A549 (cell line): Measurements from ENCODE around the gene TRAM2. TPM values are rescaled to one million over a fixed set of nuclear protein-coding genes. Genes with fewer than 3 reads are reported as not detected.

Source experiments
- ATAC-seq, 2 experiments: fragments of 200-7000 bp in 1 of 2; fragments of >200 bp in 1 of 2; cut with Nextera tagmentation in 1 of 2; cut with Tn5 transposase in 1 of 2; 3 replicates each; pipeline versions ENCODE4 v1.8.0 to v1.9.1; 2018 to 2020; ENCODE audit warnings: mild to moderate bottlenecking in 1 of 2, moderate library complexity in 1 of 2
- CTCF ChIA-PET: fragments of 300-600 bp; sonication (Branson Sonifier 250); formaldehyde crosslinking; extraction: SDS; loops from one replicate; lab custom pipeline; 2021; ENCODE audit warnings: antibody characterized with exemption, inconsistent platforms; lab: Yijun Ruan, JAX
- POLR2A ChIA-PET: fragments of 350-600 bp; formaldehyde crosslinking; extraction: SDS; loops from one replicate; lab custom pipeline; 2021; ENCODE audit warnings: antibody characterized with exemption, inconsistent platforms; lab: Yijun Ruan, JAX
- DNase-seq, 2 experiments: peaks; one replicate each; pipeline versions ENCODE4 v3.0.0 to v3.0.0-alpha.2; 2011 to 2016; ENCODE audit warnings: low read depth in 1 of 2, low spot score in 1 of 2
- FAIRE-seq: peaks from 2 replicates; lab custom pipeline; 2011; peaks lifted over from hg19 to GRCh38; lab: Jason Lieb, UNC
- H3K27ac ChIP-seq, 2 experiments: fragments of >200 bp; sonication (Bioruptor Twin); formaldehyde crosslinking; 3 replicates each; pipeline ENCODE4 v1.5.1; 2016 to 2017
- H3K4me1 ChIP-seq: fragments of >200 bp; sonication (Bioruptor Twin); formaldehyde crosslinking; 3 replicates; pipeline ENCODE4 v1.6.1; 2016
- H3K4me2 ChIP-seq: fragments of >200 bp; sonication (Bioruptor Twin); formaldehyde crosslinking; 3 replicates; pipeline ENCODE4 v1.6.1; 2016
- H3K4me3 ChIP-seq: fragments of >200 bp; sonication (Bioruptor Twin); formaldehyde crosslinking; 3 replicates; pipeline ENCODE4 v1.5.1; 2016
- H3K9me3 ChIP-seq: fragments of >200 bp; sonication (Bioruptor Twin); formaldehyde crosslinking; 3 replicates; pipeline ENCODE4 v1.6.1; 2016
- BHLHE40 ChIP-seq: IDR thresholded peaks from 2 replicates; pipeline ENCODE4 v1.6.1; 2012; ENCODE audit warnings: low read depth, low read length, inconsistent platforms
- CBX8 ChIP-seq: fragments of 200-600 bp; sonication (generic); IDR thresholded peaks from 2 replicates; pipeline ENCODE4 v1.6.1; 2016
- CEBPB ChIP-seq, 2 experiments: fragments of >200 bp in 1 of 2; sonication (Bioruptor Twin) in 1 of 2; formaldehyde crosslinking in 1 of 2; IDR thresholded peaks; 2 replicates each; pipeline ENCODE4 v1.6.1; 2012 to 2016
- FOSL2 ChIP-seq, 2 experiments: fragments of 450-650 bp in 1 of 2; fragments of >200 bp in 1 of 2; sonication (Bioruptor Twin) in 1 of 2; formaldehyde crosslinking; IDR thresholded peaks; 2 replicates each; pipeline versions ENCODE4 v1.5.0 to v1.6.1; 2016 to 2020; ENCODE audit warnings: mild to moderate bottlenecking in 1 of 2, moderate library complexity in 1 of 2
- GATA3 ChIP-seq: IDR thresholded peaks from 2 replicates; pipeline ENCODE4 v1.6.1; 2012; ENCODE audit warnings: borderline replicate concordance
- HDAC2 ChIP-seq: fragments of 200-600 bp; sonication (generic); IDR thresholded peaks from 2 replicates; pipeline ENCODE4 v1.6.1; 2016
- HEYL ChIP-seq: fragments of 250-450 bp; sonication (Bioruptor Pico); IDR thresholded peaks from 2 replicates; pipeline ENCODE4 v1.8.0; 2021; ENCODE audit warnings: mild to moderate bottlenecking, moderate library complexity
- HOXB13 ChIP-seq: fragments of 250-450 bp; sonication (Bioruptor Pico); IDR thresholded peaks from 2 replicates; pipeline ENCODE4 v1.5.0; 2020; ENCODE audit warnings: low read depth, mild to moderate bottlenecking, moderate library complexity
- HOXB5 ChIP-seq: fragments of 250-450 bp; sonication (Bioruptor Pico); IDR thresholded peaks from 2 replicates; pipeline ENCODE4 v1.5.0; 2020; ENCODE audit warnings: mild to moderate bottlenecking, moderate library complexity
- JUNB ChIP-seq: fragments of >200 bp; sonication (Bioruptor Twin); formaldehyde crosslinking; IDR thresholded peaks from 2 replicates; pipeline ENCODE4 v1.6.1; 2016
- MAZ ChIP-seq: fragments of 150-350 bp; IDR thresholded peaks from 2 replicates; pipeline ENCODE4 v1.6.1; 2014; ENCODE audit warnings: antibody characterized with exemption, low read depth, low read length, borderline replicate concordance
- NFE2L2 ChIP-seq: fragments of 150-350 bp; conservative IDR thresholded peaks from 2 replicates; pipeline ENCODE4 v1.6.1; 2014; ENCODE audit warnings: low read length
- NPAS2 ChIP-seq: fragments of 250-450 bp; sonication (Bioruptor Pico); IDR thresholded peaks from 2 replicates; pipeline ENCODE4 v1.8.0; 2022; ENCODE audit warnings: mild to moderate bottlenecking, moderate library complexity, borderline replicate concordance
- POLR2A ChIP-seq: IDR thresholded peaks from 2 replicates; pipeline ENCODE4 v1.6.1; 2012; ENCODE audit warnings: mild to moderate bottlenecking, low read length
- POLR2AphosphoS2 ChIP-seq: conservative IDR thresholded peaks from 2 replicates; pipeline ENCODE4 v1.6.1; 2012; ENCODE audit warnings: low read length, improper control_type of control experiment, inconsistent platforms
- RAD21 ChIP-seq, 2 experiments: fragments of >200 bp in 1 of 2; sonication (Bioruptor Twin) in 1 of 2; formaldehyde crosslinking in 1 of 2; IDR thresholded peaks in 1 of 2; conservative IDR thresholded peaks in 1 of 2; 2 replicates in 1 of 2; 3 replicates in 1 of 2; pipeline ENCODE4 v1.6.1; 2012 to 2018; ENCODE audit warnings: inconsistent platforms in 1 of 2
- RCOR1 ChIP-seq: fragments of 150-350 bp; IDR thresholded peaks from 2 replicates; pipeline ENCODE4 v1.6.1; 2014; ENCODE audit warnings: antibody characterized with exemption, low read length, low read depth
- RNF2 ChIP-seq: fragments of 200-600 bp; sonication (generic); IDR thresholded peaks from 2 replicates; pipeline ENCODE4 v1.6.1; 2016; ENCODE audit warnings: low read depth, mild to moderate bottlenecking, antibody characterized with exemption, moderate library complexity, borderline replicate concordance
- TFCP2L1 ChIP-seq: fragments of 250-450 bp; sonication (Bioruptor Pico); IDR thresholded peaks from 2 replicates; pipeline ENCODE4 v1.5.0; 2021; ENCODE audit warnings: mild to moderate bottlenecking
- ZSCAN20 ChIP-seq: fragments of 250-450 bp; sonication (Bioruptor Pico); IDR thresholded peaks from 2 replicates; pipeline ENCODE4 v1.8.0; 2022; ENCODE audit warnings: mild to moderate bottlenecking, moderate library complexity
- WGBS: methylation state at CpG from one replicate; pipeline ENCODE4 v1.1.6; 2017; ENCODE audit errors: missing lambda C conversion rate; 5-methylcytosine and 5-hydroxymethylcytosine counted together
- polyA plus RNA-seq, 4 experiments: library from polyadenylated mRNA; depleted of rRNA in 3 of 4; stranded (reverse); fragments of >200 nt; fragmentation: RNase III in 1 of 4; extraction: RNeasy Plus Mini Kit Qiagen cat#74134 plus additional on column Dnase treatment in 1 of 4; gene quantifications; 2 replicates in 3 of 4; 3 replicates in 1 of 4; pipeline ENCODE4 v1.2.3, GENCODE V29; 2011 to 2017
- TF ChIP-seq, protein P1 (sequence below): IDR thresholded peaks from 2 replicates; pipeline ENCODE4 v1.6.1; 2012
- TF ChIP-seq, protein P2 (sequence below): fragments of >200 bp; sonication (Bioruptor Twin); formaldehyde crosslinking; IDR thresholded peaks from 3 replicates; pipeline ENCODE4 v1.6.1; 2016
- TF ChIP-seq, protein P3 (sequence below): fragments of 150-350 bp; IDR thresholded peaks from 2 replicates; pipeline ENCODE4 v1.6.1; 2014; ENCODE audit warnings: low read depth, mild to moderate bottlenecking, low read length
- TF ChIP-seq, protein P4 (sequence below): fragments of 200-600 bp; sonication (generic); IDR thresholded peaks from 2 replicates; pipeline ENCODE4 v1.6.1; 2016; ENCODE audit warnings: antibody characterized with exemption, mild to moderate bottlenecking, moderate library complexity

Gene TRAM2
- polyA plus RNA-seq, 2 of the 4 experiments (the other 2 are of a cell fraction): 16.4 to 25.4 TPM

DNA sequence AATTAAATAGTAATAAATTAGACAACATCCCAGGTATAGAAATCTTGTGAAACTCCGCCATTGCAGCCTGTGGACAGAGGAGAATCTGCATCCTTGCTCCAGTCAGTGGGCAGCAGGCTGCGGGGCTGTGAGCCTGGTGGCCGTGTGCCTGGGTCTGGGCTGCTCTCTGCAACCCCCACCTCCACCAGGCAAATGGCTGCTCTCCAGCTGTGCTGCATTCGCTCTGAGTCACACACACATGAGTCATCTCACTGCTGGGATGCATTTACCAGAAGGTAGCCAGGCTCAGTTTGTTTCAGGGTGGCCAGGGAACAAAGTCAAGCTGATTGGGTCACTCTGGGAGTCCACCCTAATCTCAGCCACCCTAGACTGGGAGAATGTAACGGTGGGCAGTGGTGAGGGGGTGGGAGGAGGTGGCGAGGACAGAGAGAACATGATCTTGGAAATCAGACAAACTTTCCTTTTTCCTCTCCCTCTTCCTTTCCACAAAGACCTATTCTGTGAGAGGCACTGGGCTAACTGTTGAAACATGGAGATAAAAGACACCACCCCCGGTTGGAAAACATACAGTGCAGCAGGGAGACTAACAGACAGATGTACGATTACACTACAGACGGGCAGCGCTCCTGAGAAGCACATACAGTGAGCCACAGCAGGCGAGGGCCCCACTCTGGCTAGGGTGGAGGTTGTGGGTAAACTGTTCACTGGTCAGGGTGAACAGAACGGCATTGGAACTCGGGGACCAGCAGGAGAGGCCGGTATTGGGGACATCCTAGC lies 59.2 kb downstream of the TRAM2 start (continued):
- TF ChIP-seq JUNB: peak; percentile 85
- no peak for TF ChIP-seq TFCP2L1
- TF ChIP-seq HDAC2: no peak
- peak in 1 of 2 experiments; percentile 13; a peak in 1 of 4 replicates for TF ChIP-seq CEBPB (IDR thresholded peaks at IDR 0.05)
- no peak for TF ChIP-seq RCOR1
- TF ChIP-seq POLR2A: no peak; the same call in 1 of the 2 replicates
- TF ChIP-seq POLR2AphosphoS2: no peak
- TF ChIP-seq, protein P1, sequence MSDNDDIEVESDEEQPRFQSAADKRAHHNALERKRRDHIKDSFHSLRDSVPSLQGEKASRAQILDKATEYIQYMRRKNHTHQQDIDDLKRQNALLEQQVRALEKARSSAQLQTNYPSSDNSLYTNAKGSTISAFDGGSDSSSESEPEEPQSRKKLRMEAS: peak; percentile 63; the same call in 1 of the 2 replicates

DNA sequence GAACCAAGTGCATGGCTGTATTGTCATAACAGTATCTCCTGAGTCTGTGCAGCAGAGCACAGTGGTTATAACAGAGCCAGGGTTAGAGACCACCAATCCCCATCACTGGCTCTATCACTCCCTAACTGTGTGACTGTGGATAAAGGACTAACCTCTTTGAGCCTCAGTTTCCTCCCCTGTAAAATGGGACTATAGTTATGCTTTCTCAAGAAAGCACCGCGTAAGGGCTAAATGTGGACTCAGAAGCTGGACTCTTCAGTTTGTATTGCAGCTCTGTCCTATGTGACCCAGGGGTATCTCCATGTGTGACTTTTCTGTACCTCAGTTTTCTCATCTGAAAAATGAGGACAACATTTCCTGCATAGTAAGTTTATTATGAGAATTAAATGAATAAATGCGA lies 59.9 kb downstream of the TRAM2 start:
- Histone ChIP-seq H3K4me1 (peaks cover 73% of the 10 kb centered on the region), H3K4me3 (no peak overlapping the region), H3K4me2 (peak overlapping the region; percentile 83), H3K27ac (peak overlapping the region; percentile 94 to 96), H3K9me3 (no peaks in the 10 kb centered on the region)
- CTCF ChIA-PET: interaction anchor here (1.7 kb wide), 1 partner anchor 110 kb away, joined by 3 read pairs; no protein-coding TSS in a partner anchor
- ATAC-seq (no peak), DNase-seq (no peak), FAIRE-seq (no peak)
- TF ChIP-seq ZSCAN20 (no peak), JUNB (no peak), FOSL2 (IDR thresholded peaks at IDR 0.05) (no peak), FOSL2 (CRISPR knock-in tag; IDR thresholded peaks at IDR 0.05) (no peak), HOXB13 (CRISPR knock-in tag) (no peak), NFE2L2 (no peak), HOXB5 (CRISPR knock-in tag) (no peak), RAD21 (conservative IDR thresholded peaks at IDR 0.05 in 1 of 2, IDR thresholded peaks at IDR 0.05 in 1 of 2) (no peak), BHLHE40 (no peak)
- POLR2A ChIA-PET: interaction anchor here (0.5 to 1.3 kb wide), 3 partner anchors 13 to 69 kb away, joined by 3 to 6 read pairs (median 5); partner anchors contain the start of gene TRAM2
- 94% methylated on average over 3 of the region's 3 CpGs for WGBS

DNA sequence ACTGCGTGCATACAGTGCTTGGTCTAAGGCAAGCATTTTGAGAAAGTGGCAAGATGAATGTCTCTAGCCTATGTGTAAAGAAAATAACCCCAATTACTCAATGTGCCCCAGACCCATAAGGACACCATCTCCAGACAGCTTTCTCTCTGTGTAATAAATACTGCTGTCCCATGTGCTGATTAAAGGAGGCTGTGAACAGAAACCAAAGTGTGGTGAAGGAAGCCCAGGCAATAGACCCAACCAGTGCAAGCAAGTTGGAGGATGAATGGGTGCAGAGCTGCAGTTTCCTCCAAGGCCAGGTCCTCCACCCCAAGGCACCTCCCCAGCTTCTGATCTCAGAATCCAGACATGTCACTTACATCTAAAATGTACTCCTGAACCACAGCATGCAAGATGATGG lies 60.6 kb downstream of the TRAM2 start:
- 100% methylated on average over 1 of the region's 1 CpG for WGBS
- Histone ChIP-seq H3K4me1 (peaks cover 75% of the 10 kb centered on the region), H3K4me2 (peak overlapping the region; percentile 83), H3K27ac (peak overlapping the region; percentile 94 to 96), H3K4me3 (no peak overlapping the region), H3K9me3 (no peaks in the 10 kb centered on the region)
- no peak for FAIRE-seq
- no peak for ATAC-seq
- no peak for DNase-seq
- TF ChIP-seq ZSCAN20 (no peak), FOSL2 (IDR thresholded peaks at IDR 0.05) (no peak), FOSL2 (CRISPR knock-in tag; IDR thresholded peaks at IDR 0.05) (no peak), GATA3 (no peak), MAZ (no peak)
- ChIA-PET CTCF (interaction anchor here (0.5 to 1.7 kb wide), 3 partner anchors 20 to 109 kb away, joined by 3 to 4 read pairs (median 3); no protein-coding TSS in a partner anchor), POLR2A (no interaction called here)

DNA sequence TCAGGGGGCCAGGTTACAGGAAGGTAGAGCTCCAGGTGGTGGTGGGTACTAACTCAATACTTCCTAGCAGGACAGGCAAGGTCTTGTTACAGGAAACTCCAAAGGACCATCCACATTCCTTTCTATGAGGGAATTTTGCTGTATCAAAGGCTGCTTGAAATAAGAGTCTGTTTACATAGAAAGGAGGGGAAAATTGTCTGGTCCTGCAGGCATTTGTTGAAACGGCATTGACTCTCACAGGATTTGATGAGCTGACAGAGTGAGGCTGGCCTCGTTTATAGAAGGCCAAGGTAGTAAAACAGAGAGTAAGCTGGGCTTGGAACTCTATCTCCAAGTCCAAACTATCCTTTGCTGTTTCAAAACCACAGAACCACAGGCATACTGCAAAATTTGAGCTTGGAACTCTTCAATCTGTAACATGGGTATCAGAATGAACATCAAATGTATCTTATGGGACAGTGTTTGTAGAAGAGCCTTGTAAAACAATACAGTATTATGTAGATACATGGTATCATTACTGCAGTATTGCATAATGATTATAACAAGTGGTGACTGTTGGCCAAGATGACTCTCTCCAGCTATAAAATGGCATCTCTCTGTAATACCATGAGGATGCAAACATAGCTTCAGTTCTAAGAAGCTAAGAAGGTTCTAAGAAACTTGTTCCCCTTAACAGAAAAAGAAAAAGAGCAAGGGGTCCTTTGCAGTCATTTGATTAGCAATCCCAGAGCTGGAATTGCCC lies 61.5 kb downstream of the TRAM2 start:
- H3K4me3 ChIP-seq: no peak overlapping the region
- no peaks in the 10 kb centered on the region for H3K9me3 ChIP-seq
- no peak for FAIRE-seq
- ChIA-PET POLR2A (interaction anchor here (1.2 kb wide), 1 partner anchor 11 kb away, joined by 4 read pairs; no protein-coding TSS in a partner anchor), CTCF (interaction anchor here (0.5 to 1.7 kb wide), 4 partner anchors 21 to 108 kb away, joined by 3 to 5 read pairs (median 4); partner anchors contain the start of gene TRAM2)
- WGBS: 4% methylated on average over 2 of the region's 2 CpGs
- H3K4me2 ChIP-seq: peak overlapping the region; percentile 83
- no peak for TF ChIP-seq HDAC2
- TF ChIP-seq HEYL (CRISPR knock-in tag): no peak
- TF ChIP-seq, protein P2, sequence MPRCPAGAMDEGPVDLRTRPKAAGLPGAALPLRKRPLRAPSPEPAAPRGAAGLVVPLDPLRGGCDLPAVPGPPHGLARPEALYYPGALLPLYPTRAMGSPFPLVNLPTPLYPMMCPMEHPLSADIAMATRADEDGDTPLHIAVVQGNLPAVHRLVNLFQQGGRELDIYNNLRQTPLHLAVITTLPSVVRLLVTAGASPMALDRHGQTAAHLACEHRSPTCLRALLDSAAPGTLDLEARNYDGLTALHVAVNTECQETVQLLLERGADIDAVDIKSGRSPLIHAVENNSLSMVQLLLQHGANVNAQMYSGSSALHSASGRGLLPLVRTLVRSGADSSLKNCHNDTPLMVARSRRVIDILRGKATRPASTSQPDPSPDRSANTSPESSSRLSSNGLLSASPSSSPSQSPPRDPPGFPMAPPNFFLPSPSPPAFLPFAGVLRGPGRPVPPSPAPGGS: no peak
- TF ChIP-seq, protein P3, sequence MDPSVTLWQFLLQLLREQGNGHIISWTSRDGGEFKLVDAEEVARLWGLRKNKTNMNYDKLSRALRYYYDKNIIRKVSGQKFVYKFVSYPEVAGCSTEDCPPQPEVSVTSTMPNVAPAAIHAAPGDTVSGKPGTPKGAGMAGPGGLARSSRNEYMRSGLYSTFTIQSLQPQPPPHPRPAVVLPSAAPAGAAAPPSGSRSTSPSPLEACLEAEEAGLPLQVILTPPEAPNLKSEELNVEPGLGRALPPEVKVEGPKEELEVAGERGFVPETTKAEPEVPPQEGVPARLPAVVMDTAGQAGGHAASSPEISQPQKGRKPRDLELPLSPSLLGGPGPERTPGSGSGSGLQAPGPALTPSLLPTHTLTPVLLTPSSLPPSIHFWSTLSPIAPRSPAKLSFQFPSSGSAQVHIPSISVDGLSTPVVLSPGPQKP: no peak
- no peak for TF ChIP-seq NPAS2 (CRISPR knock-in tag)
- TF ChIP-seq, protein P4, sequence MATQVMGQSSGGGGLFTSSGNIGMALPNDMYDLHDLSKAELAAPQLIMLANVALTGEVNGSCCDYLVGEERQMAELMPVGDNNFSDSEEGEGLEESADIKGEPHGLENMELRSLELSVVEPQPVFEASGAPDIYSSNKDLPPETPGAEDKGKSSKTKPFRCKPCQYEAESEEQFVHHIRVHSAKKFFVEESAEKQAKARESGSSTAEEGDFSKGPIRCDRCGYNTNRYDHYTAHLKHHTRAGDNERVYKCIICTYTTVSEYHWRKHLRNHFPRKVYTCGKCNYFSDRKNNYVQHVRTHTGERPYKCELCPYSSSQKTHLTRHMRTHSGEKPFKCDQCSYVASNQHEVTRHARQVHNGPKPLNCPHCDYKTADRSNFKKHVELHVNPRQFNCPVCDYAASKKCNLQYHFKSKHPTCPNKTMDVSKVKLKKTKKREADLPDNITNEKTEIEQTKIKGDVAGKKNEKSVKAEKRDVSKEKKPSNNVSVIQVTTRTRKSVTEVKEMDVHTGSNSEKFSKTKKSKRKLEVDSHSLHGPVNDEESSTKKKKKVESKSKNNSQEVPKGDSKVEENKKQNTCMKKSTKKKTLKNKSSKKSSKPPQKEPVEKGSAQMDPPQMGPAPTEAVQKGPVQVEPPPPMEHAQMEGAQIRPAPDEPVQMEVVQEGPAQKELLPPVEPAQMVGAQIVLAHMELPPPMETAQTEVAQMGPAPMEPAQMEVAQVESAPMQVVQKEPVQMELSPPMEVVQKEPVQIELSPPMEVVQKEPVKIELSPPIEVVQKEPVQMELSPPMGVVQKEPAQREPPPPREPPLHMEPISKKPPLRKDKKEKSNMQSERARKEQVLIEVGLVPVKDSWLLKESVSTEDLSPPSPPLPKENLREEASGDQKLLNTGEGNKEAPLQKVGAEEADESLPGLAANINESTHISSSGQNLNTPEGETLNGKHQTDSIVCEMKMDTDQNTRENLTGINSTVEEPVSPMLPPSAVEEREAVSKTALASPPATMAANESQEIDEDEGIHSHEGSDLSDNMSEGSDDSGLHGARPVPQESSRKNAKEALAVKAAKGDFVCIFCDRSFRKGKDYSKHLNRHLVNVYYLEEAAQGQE: no peak
- no peak for TF ChIP-seq CBX8
- TF ChIP-seq MAZ: no peak
- no peak for TF ChIP-seq RAD21 (conservative IDR thresholded peaks at IDR 0.05 in 1 of 2, IDR thresholded peaks at IDR 0.05 in 1 of 2)
- TF ChIP-seq RNF2: no peak
- H3K27ac ChIP-seq: peak overlapping the region; percentile 94 to 96
- peaks cover 75% of the 10 kb centered on the region for H3K4me1 ChIP-seq
- no peak for ATAC-seq
- DNase-seq: peak in 1 of 2 experiments; percentile 38
